GM19025 (cell line): Measurements from ENCODE around the gene PTPRD.
"Not testable (repeated sequence)": the region's sequence is repeated elsewhere in the genome, so short reads cannot be mapped to it uniquely, and the experiment has no call there.

Experiments
- ATAC-seq: cut with Tn5 transposase; IDR thresholded peaks from one replicate; pipeline ENCODE4 v1.9.1; 2021; ENCODE audit warnings: mild to moderate bottlenecking, low read depth, moderate library complexity; ENCODE audit not compliant: unreplicated experiment

PTPRD gene

DNA sequence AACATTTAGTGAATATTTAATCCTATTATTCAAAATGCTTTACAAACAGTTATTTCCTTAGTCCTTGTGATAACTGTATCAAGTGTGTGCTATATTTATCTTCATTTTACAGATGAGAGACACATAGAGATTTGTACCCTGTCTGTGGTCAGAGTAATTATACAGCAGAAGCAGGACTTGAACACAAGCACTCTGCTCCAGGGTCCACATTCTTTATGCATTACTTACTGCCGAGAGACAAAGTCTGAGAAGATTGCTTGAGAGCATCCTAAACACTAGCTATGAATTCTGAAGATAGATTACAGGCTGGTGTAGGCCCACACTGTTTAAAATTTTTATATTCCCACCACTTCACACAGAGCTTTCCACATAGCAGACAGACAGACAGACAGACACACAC lies 1887.2 kb downstream of the PTPRD start:
- no peak for ATAC-seq

- no peak for ATAC-seq
Measured at GRCh38 chr9:8724284-8725018, 1888.4 kb downstream of the PTPRD start.

DNA sequence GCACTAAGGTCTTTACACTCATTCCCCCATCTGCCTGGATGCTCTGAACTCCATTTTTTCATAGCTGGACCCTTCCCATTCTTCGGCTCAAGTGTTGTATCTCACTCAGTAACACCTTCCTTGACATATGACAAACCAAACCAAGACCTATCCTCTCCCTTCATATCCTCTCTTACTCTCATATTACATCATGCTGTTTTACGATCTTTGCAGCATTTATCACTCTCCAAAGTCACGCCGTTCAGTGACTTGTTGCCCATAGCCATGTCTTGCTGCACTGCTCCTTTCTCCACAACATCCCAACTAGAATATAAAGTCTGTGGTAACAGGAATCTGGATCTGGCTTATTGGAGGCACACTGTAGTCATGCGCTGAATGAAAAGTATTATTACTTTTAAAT lies 1889.6 kb downstream of the PTPRD start:
- ATAC-seq: no peak

GRCh38 chr9:8719833-8720486 lies 1892.8 kb downstream of the PTPRD start:
- ATAC-seq: no peak

DNA sequence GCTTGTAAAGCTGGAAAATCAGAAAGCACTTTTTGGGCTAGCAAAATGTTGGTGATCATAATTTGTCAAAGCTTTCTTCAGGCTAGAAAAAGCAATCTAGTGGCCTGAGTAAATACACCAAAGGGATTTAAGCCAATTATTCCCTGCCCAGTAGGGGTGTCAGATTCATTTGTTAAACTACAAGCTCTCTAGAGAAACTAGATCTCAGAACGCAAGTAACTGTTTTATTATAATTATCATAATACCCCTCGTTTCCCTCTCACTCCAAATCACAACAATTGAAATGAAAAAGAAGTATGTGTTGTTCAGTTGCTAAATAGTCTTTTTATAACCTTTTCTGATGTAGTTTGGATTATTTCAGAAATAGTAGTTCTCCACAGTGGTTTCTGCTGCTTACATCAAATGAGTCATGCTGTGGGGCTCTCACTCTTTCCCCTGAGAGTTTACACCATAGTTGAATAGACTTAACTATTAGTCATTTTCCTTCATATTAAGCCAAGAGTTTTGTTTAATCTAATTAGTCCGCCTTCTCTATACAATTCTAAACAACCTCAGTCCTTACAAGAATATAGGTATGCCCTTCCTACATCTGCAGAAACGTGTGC lies 1894.6 kb downstream of the PTPRD start:
- no peak for ATAC-seq

- no peak for ATAC-seq
Measured at GRCh38 chr9:8717146-8717545, 1895.7 kb downstream of the PTPRD start.

GRCh38 chr9:8715788-8716187 lies 1897.0 kb downstream of the PTPRD start:
- no peak for ATAC-seq

GRCh38 chr9:8713811-8714165 lies 1899.0 kb downstream of the PTPRD start:
- ATAC-seq: no peak

DNA sequence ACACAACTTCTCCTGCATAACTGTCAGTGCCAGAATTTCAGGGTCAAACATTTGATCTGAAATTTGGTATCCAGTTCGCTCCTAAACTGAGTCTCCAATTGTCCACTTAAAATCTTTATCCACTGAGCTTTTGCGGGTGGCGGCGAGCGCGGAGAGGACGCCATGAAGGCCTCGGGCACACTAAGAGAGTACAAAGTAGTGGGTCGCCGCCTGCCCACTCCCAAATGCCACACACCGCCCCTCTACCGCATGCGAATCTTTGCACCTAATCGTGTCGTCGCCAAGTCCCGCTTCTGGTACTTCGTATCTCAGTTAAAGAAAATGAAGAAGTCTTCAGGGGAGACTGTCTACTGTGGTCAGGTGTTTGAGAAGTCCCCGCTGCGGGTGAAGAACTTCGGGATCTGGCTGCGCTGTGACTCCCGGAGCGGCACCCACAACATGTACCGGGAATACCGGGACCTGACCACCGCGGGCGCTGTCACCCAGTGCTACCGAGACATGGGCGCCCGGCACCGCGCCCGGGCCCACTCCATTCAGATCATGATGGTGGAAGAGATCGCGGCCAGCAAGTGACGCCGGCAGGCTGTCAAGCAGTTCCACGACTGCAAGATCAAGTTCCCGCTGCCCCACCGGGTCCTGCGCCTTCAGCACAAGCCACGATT lies 1899.5 kb downstream of the PTPRD start:
- no peak for ATAC-seq

GRCh38 chr9:8709731-8710130 lies 1903.1 kb downstream of the PTPRD start:
- ATAC-seq: no peak

DNA sequence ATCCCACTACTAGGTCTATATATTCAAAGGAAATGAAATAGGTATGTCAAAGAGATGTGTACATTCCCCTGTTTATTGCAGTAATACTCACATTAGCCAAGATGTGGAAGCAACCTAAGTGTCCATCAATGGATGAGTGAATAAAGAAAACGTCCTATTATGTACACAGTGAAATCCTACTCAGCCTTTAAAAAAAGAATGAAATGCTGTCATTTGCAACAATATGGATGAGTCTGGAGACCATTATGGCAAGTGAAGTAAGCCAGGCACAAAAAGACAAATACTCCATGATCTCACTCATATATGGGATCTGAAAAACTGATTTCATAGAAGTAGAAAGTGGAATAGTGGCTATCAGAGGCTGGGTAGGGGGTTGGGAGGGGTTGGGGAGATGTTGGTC lies 1904.1 kb downstream of the PTPRD start:
- no peak for ATAC-seq

DNA sequence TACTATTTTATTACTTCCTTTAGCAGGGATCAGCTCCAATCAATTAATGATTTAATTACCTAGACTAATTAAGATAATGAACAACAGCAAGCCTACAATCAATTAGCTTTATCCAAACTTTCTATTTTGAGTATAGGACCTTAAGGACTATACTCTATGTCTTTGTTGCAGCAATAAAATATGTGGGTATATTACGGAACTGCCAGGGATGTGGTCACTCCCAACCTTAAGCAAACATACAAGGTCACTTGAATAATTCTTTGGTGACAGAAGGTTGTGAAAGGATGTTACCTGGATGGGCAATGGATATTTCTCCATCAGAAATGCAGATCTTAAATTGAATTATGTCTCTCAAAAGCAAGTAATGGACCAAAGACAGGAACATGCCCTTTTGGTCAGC lies 1905.8 kb downstream of the PTPRD start:
- ATAC-seq: no peak

- ATAC-seq: no peak
Measured at GRCh38 chr9:8706531-8706930, 1906.3 kb downstream of the PTPRD start.

DNA sequence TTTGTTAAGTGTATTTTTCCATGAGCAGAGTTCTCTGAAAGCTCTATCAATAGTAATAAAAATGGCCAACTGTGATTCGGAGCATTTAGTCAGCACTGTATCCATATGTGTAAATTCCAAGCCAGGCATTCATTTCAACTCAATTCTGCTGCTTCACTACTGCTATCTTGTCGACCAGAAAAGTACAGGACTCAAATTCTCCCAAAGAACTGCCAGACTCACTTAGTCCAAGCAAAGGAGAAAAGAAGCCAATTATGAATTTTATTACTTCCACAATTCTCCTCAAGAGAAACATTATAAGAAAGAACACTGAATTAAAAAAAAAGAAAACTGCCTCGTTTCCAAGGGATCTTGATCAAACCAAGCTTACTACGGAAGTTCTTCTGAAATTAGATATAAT lies 1906.9 kb downstream of the PTPRD start:
- ATAC-seq: no peak

- ATAC-seq: no peak
Measured at GRCh38 chr9:8703904-8704303, 1908.9 kb downstream of the PTPRD start.

- no peak for ATAC-seq
Measured at GRCh38 chr9:8701904-8702303, 1910.9 kb downstream of the PTPRD start.

- ATAC-seq: not testable (repeated sequence)
Measured at GRCh38 chr9:8697565-8697964, 1915.2 kb downstream of the PTPRD start.

DNA sequence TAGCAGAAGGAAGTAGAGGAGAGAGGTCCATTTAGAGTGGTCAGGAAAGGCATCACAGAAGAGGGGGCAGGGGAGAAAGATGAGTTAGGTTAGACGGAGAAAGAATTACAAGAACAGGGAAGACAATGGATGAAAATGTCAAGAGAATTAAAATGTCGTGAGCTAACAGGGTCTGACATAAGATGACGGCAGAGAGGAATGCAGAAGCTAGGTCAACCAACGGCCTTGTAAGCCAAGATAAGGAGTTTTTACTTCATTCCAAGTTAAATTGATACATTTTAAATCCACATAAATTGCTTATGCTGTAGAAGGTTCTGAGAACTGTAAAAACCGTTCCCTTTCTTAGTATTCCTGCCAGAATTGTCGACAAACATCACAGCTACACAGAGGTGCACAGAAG lies 1916.3 kb downstream of the PTPRD start:
- ATAC-seq: no peak

DNA sequence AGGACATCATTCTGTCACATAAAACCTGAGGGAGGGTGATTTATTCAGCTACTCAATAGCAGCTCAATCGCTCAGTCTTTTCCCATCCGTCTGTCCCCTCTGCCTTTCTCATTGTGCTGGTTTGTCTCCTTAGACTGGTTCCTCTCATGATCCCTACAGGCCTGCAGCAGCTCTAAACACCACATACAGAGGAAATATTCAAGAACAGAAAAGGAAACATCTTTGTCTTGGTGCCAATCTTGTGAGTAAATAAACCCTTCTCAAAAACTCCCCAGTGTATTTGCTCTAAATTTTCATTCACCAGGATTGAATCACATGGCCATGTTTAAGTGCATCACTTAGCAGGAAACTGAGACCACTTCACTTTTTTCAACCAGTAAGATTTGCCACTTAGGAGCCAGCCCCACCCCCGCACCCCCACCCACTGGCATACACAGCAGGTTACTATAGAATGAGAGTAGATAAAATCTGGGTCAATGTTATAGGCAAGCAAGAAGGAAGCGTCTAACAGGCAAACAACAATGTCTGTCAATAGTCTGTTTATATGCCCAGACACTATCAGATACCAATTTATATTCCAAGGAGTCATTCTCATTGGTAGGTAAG lies 1917.7 kb downstream of the PTPRD start:
- ATAC-seq: no peak

- ATAC-seq: no peak
Measured at GRCh38 chr9:8693464-8693863, 1919.3 kb downstream of the PTPRD start.

- ATAC-seq: no peak
Measured at GRCh38 chr9:8686516-8686915, 1926.3 kb downstream of the PTPRD start.
